Forelimb muscle (tissue), 1 donor: ENCODE measurements around the gene LDB1. TPM values are rescaled to one million over a fixed set of nuclear protein-coding genes. Genes with fewer than 3 reads are reported as not detected.

Experiments used
- DNase-seq: peaks from one replicate; pipeline ENCODE4 v3.0.0-alpha.2; 2013; ENCODE audit warnings: low read depth
- polyA plus RNA-seq: library from polyadenylated mRNA; unstranded; fragments of 120-200 nt; gene quantifications from one replicate; pipeline ENCODE4 v1.2.1, GENCODE V29; 2013; ENCODE audit not compliant: insufficient read length

LDB1 gene
- polyA plus RNA-seq, 1 donor: 83.9 TPM

- peak; percentile 60 for DNase-seq
Measured at GRCh38 chr10:102064868-102065560, 55.2 kb downstream of the LDB1 start, which contains the start of gene HPS6. Gene HPS6 (plus strand): TSS chr10:102065349. CDS start chr10:102065475, 126 bp downstream.

GRCh38 chr10:102064503-102064867, 55.7 kb downstream of the LDB1 start:
- no peak for DNase-seq

GRCh38 chr10:102059987-102060386, 60.2 kb downstream of the LDB1 start:
- no peak for DNase-seq

Other genes with a start within 250 kb of the LDB1 start
- gene ARMH3, start 64.2 kb downstream of the LDB1 start, polyA plus RNA-seq: 13.4 TPM
- gene HPS6, start 55.0 kb downstream of the LDB1 start, polyA plus RNA-seq: 7.8 TPM
- 28.2 TPM for gene PPRC1, start 12.7 kb upstream of the LDB1 start, polyA plus RNA-seq
- 64.7 TPM for gene NOLC1, start 32.0 kb upstream of the LDB1 start, polyA plus RNA-seq
- 0.70 TPM for gene ELOVL3, start 105.9 kb upstream of the LDB1 start, polyA plus RNA-seq
- gene PITX3, start 121.1 kb upstream of the LDB1 start, polyA plus RNA-seq: 24.1 TPM
- gene GBF1, start 125.2 kb upstream of the LDB1 start, polyA plus RNA-seq: 46.4 TPM